HUES6 (cell line): ENCODE measurements around the gene ZNF606.
A peak's percentile ranks its signal among the peaks of the same experiment; 100 is the strongest.

Experiments
- H3K27ac ChIP-seq: 2 replicates; pipeline ENCODE4 v1.7.0; 2013; ENCODE audit warnings: low read depth, mild to moderate bottlenecking, low read length, inconsistent platforms
- H3K27me3 ChIP-seq: 2 replicates; pipeline ENCODE4 v1.6.1; 2013; ENCODE audit warnings: low read length; ENCODE audit not compliant: control insufficient read depth, insufficient read depth
- H3K36me3 ChIP-seq: 2 replicates; pipeline ENCODE4 v1.6.1; 2013; ENCODE audit warnings: low read length; ENCODE audit not compliant: control insufficient read depth, insufficient read depth
- H3K4me1 ChIP-seq: 2 replicates; pipeline ENCODE4 v1.6.1; 2013; ENCODE audit warnings: low read length; ENCODE audit not compliant: control insufficient read depth, insufficient read depth
- H3K4me3 ChIP-seq: 2 replicates; pipeline ENCODE4 v1.5.1; 2013; ENCODE audit warnings: low read depth, low read length
- H3K9ac ChIP-seq: one replicate; pipeline ENCODE4 v1.6.1; 2013; ENCODE audit warnings: mild to moderate bottlenecking, low read length
- H3K9me3 ChIP-seq: 2 replicates; pipeline ENCODE4 v1.6.1; 2013; ENCODE audit warnings: low read depth, low read length; ENCODE audit not compliant: control insufficient read depth, insufficient read depth

Gene ZNF606

DNA sequence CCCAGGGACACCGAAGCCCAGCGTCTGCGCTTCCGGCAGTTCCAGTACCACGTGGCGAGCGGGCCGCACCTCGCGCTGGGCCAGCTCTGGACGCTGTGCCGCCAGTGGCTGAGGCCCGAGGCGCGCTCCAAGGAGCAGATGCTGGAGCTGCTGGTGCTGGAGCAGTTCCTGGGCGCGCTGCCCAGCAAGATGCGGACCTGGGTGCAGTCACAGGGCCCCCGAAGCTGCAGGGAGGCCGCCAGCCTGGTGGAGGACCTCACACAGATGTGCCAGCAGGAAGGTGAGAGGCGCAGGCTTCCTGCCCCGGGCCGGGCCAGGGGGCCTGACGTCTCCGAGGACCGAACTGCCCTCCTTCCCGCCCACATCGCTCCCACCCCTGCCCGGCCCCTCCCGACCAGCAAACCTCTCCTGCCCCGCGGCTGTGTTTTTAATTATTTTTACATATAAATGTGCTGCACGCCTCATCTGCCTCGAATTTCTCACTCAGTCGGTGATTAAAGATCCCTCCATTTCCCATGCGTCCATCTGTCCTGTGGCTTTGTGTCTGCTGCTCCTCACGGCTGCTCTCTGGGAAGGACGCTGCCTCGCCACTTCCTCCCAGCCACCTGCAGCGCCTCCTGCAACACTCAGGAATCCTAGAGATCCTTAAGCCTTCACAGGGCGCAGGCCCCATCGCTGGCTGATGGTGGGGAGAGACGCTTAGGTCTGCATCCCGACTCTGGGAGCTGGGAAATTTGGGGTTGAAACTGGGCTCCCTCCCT lies 35.5 kb upstream of the ZNF606 start:
- Histone ChIP-seq H3K9ac (no peak overlapping the region), H3K4me1 (no peaks in the 10 kb centered on the region; the same call in 1 of the 2 replicates), H3K4me3 (no peak overlapping the region), H3K27ac (no peak overlapping the region), H3K9me3 (peaks cover 56% of the 10 kb centered on the region), H3K27me3 (no peaks in the 10 kb centered on the region), H3K36me3 (no peaks in the 10 kb centered on the region)

DNA sequence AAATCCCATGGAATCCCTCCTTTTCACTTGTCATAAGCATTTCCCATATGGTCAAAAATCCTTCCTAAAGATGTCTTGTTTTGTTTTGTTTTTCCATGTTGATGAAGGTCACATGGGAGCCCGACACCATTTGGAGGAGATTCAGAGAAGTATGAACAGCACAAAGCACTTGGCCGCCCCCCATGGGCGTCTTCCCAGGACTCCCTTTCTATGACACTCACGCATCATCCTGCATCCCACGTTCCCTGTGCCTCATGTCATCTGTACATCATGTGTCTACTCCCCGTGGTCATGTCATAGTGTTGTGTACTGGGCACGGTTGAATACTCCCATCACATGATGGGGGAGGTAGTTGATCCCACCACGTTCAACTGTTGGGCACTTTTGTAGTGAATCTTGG lies 33.2 kb upstream of the ZNF606 start:
- Histone ChIP-seq H3K27ac (no peak overlapping the region), H3K4me1 (no peaks in the 10 kb centered on the region; the same call in 1 of the 2 replicates), H3K4me3 (no peak overlapping the region), H3K27me3 (no peaks in the 10 kb centered on the region), H3K36me3 (no peaks in the 10 kb centered on the region), H3K9me3 (peaks cover 45% of the 10 kb centered on the region), H3K9ac (no peak overlapping the region)

DNA sequence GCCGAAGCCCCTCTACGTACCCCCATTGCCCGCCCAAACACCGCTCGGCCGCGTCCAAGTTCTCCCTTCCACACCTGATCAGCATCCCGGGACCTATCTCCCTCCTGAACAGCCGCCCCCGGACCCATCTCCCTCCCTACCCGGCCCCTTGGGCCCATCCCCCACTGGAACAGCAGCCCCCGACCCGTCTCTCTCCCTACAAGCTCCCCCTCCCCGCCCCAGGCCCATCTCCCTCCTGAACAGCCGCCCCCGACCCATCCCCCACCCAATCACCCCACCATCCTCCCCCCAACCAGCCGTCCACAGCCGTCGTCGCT lies 31.8 kb upstream of the ZNF606 start:
- Histone ChIP-seq H3K4me3 (peak overlapping the region; percentile 56; the same call in 1 of the 2 replicates), H3K27me3 (no peaks in the 10 kb centered on the region), H3K9ac (no peak overlapping the region), H3K4me1 (no peaks in the 10 kb centered on the region; the same call in 1 of the 2 replicates), H3K27ac (no peak overlapping the region), H3K9me3 (peaks cover 45% of the 10 kb centered on the region), H3K36me3 (no peaks in the 10 kb centered on the region)

DNA sequence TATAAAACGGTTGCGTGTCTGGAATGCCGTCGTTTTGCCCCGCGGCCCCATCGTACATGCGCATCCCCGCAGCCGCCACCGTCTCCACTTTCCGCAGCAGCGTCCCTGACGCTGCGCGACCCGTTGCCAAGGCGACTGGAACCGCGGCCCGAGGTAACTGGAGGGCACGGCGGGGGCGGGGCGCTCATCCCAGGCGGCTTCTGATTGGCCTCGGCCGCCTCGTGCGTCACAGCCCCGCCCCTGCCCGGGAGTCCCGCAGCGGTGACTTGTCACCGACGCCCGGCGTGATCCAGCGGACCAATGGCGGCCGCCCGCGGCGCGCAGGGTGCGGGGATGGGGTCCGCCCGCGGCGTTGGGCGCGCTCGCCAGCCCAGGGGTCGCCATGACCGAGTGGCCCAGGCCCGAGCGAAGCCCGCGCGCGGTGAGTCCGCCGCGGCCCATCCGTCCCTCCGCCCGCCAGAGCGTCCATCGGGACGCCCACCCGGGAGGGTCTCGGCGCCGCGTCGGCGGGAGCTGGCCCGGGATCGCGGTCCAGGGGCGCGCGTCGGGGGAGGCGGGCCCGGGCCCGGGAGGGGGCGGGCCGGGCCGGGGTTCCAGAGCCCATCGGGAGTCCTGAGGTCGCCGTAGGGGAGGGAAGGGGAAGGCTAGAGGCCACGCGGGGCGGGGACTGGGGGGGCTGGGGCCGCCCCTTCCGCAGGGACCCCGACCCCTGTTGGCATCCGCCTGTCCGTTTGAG lies 31.3 kb upstream of the ZNF606 start, which contains the start of gene ZSCAN1:
ZSCAN1 (plus strand) TSS at position 285 of the 736 bp plus-strand sequence. CDS start 3,812 bp downstream, outside the sequence.
- H3K27me3 ChIP-seq = no peaks in the 10 kb centered on the region
- H3K27ac ChIP-seq = no peak within 1 kb of the TSS
- peak within 1 kb of the TSS; percentile 56; the same call in 1 of the 2 replicates for H3K4me3 ChIP-seq
- peaks cover 46% of the 10 kb centered on the region for H3K9me3 ChIP-seq
- H3K36me3 ChIP-seq = no peaks in the 10 kb centered on the region
- H3K9ac ChIP-seq = no peak within 1 kb of the TSS
- H3K4me1 ChIP-seq = no peaks in the 10 kb centered on the region; the same call in 1 of the 2 replicates

DNA sequence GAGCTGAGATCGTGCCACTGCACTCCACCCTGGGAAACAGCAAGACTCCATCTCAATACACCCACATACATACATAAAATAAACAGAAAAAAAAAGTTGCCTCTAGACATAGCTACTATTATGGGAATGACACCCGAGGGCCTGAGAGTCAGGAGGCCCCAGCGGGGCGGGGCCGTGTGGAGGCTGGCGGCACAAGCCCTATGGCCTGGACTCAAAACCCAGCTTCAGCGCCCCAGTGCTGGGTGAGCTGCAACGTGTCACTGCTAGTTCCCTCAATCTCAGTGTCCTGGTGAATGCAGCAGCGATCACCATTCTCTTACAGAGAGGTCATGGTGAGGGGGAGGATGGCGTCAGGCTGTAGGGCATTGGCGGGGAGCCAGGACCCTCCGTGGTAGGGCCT lies 22.0 kb upstream of the ZNF606 start:
- H3K4me3 ChIP-seq = no peak overlapping the region
- no peak overlapping the region for H3K27ac ChIP-seq
- H3K27me3 ChIP-seq = no peaks in the 10 kb centered on the region
- H3K36me3 ChIP-seq = no peaks in the 10 kb centered on the region
- no peak overlapping the region for H3K9ac ChIP-seq
- peaks cover 71% of the 10 kb centered on the region for H3K9me3 ChIP-seq
- no peaks in the 10 kb centered on the region for H3K4me1 ChIP-seq

DNA sequence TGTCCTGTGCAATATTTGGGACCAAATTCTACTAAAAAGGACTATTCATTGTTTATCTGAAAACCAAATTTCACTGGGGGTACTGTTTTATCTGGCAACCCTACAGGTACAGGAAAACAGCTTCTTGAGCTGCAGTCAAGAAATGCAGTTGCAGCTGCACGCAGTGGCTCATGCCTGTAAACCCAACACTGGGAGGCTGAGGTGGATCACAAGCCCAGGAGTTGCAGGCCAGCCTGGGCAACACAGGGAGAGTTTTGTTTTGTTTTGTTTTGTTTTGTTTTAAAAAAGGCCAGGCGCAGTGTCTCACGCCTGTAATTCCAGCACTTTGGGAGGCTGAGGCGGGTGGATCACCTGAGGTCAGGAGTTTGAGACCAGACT lies 19.7 kb upstream of the ZNF606 start:
- no peak overlapping the region for H3K27ac ChIP-seq
- no peaks in the 10 kb centered on the region for H3K27me3 ChIP-seq
- H3K9ac ChIP-seq = no peak overlapping the region
- no peaks in the 10 kb centered on the region for H3K36me3 ChIP-seq
- H3K9me3 ChIP-seq = peaks cover 68% of the 10 kb centered on the region
- H3K4me3 ChIP-seq = no peak overlapping the region
- H3K4me1 ChIP-seq = no peaks in the 10 kb centered on the region

DNA sequence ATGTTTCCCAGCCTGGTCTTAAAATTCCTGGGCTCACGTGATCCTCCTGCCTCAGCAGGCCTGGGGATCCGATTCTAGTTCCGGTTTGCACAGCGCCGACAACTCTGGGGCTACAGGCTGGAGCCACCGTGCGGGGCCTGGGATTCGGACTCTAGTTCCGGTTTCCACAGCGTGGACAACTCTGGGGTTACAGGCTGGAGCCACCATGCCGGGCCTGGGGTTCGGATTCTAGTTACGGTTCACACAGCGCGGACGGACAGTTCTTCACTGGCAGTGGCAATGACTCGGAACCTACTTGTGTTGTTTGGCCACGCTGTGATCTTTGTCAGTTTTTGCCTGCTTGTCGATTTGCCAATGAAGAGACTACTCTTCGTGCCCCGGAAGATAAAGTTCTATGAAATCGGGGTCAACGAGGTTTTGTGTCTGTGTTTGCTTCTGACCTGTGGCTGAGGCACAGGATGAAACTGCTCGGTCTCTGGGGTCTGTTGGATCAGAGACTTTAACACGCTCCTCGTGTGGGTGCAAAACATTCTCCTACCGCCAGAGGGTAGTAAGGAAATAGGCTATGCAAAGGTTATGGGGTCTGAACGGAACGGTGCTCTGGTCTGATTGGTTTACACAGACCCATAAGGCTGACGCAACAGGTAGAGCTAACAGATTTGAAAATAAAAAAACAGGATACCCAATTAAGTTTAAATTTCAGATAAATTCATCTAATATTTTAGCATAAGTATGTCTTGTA lies 19.1 kb upstream of the ZNF606 start:
- H3K9ac ChIP-seq = no peak overlapping the region
- no peaks in the 10 kb centered on the region for H3K36me3 ChIP-seq
- H3K27ac ChIP-seq = no peak overlapping the region
- peaks cover 70% of the 10 kb centered on the region for H3K9me3 ChIP-seq
- no peak overlapping the region for H3K4me3 ChIP-seq
- no peaks in the 10 kb centered on the region for H3K4me1 ChIP-seq
- no peaks in the 10 kb centered on the region for H3K27me3 ChIP-seq

DNA sequence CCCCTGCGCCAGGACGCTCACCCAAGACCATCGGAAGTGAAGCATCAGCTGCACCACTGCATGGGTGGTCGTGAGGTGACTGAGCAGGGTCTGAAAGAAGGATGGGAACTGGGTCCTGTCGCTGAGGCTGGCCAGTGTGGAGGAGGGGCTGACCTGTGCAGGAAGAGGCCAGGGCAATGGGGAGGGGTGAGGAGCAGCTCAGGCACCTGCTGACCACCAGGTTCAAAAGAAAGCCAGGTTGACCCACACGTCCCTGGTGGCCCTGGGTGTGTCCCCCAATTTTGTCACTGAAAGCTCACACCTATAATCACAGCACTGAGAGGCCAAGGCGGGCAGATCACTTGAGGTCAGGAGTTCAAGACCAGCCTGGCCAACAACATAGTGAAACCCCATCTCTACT lies 17.5 kb upstream of the ZNF606 start:
- Histone ChIP-seq H3K27me3 (no peaks in the 10 kb centered on the region), H3K27ac (no peak overlapping the region), H3K36me3 (no peaks in the 10 kb centered on the region), H3K4me1 (no peaks in the 10 kb centered on the region), H3K9ac (no peak overlapping the region), H3K9me3 (peaks cover 66% of the 10 kb centered on the region), H3K4me3 (no peak overlapping the region)

DNA sequence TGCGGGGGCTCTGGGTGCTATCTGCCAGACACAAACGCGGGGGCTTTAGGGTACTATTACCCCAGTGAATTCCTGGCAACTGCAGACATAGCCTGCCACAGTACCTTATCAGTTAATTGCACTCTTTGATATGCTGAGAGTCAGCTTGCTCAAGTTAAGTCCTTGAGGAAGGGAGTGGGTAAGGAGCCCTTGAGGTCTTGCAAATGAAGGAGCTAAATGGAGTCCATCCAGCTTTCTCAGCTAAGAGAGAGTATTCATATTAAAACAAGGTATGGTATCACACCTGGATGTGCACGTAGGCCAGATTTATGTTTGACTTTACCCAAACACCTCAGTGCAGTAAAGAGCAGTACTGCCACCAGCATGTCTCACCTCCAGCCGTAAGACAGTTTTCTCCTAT lies 11.5 kb upstream of the ZNF606 start:
- H3K9ac ChIP-seq = no peak overlapping the region
- no peak overlapping the region for H3K27ac ChIP-seq
- H3K4me1 ChIP-seq = no peaks in the 10 kb centered on the region
- H3K27me3 ChIP-seq = no peaks in the 10 kb centered on the region
- H3K4me3 ChIP-seq = no peak overlapping the region
- H3K36me3 ChIP-seq = no peaks in the 10 kb centered on the region
- H3K9me3 ChIP-seq = peaks cover 63% of the 10 kb centered on the region

DNA sequence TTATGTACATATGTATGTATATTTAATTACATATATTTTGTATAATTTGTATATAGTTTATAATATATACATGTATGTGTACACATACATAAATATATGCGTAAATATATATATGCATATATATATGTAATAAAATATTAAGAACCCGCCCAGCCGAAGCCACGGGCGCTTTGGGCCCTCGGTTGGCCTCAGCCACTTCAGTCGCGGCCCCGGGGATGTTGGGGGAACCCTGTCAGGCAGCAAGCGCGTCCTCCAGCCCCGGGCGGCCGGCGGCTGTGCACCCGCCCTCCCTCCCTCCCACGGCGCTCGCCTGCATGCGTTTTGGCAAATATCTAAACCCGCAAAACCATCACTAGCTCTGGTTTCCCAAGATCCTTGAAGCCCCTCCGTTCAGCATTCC lies 7.9 kb upstream of the ZNF606 start:
- Histone ChIP-seq H3K4me3 (no peak overlapping the region), H3K27ac (no peak overlapping the region), H3K9ac (no peak overlapping the region), H3K9me3 (peaks cover 68% of the 10 kb centered on the region), H3K4me1 (no peaks in the 10 kb centered on the region), H3K36me3 (peaks cover 20% of the 10 kb centered on the region), H3K27me3 (no peaks in the 10 kb centered on the region)
